ENCODE data around the gene CNKSR3. TPM values are rescaled to one million over a fixed set of nuclear protein-coding genes. Genes with fewer than 3 reads are reported as not detected.

Gene CNKSR3
- total and polyA plus RNA-seq, 7 experiments from 2014 or later, result 0.01 to 0.17 (median 0.16) TPM; not detected in 4

- ChIA-PET CTCF (no interaction called here), POLR2A (no interaction called here)
- no peak for DNase-seq
- Histone ChIP-seq H3K4me1 (ENCODE audit: control insufficient read depth in 2 of 2, insufficient read depth in 2 of 2, low read length in 2 of 2) (no peaks in the 10 kb centered on the region), H3K36me3 (ENCODE audit: control insufficient read depth in 2 of 3, insufficient read depth in 3 of 3, low read length in 3 of 3) (no peaks in the 10 kb centered on the region), H3K27ac (ENCODE audit: low read depth, low read length) (no peak overlapping the region), H3K4me3 (ENCODE audit: low read length) (no peak overlapping the region), H3K9me3 (ENCODE audit: control insufficient read depth in 2 of 3, low read length in 3 of 3) (no peaks in the 10 kb centered on the region), H3K27me3 (ENCODE audit: control insufficient read depth in 2 of 2, insufficient read depth in 2 of 2, low read length in 2 of 2) (no peaks in the 10 kb centered on the region)
- no peaks in the 10 kb centered on the region for H3K9me3 Mint-ChIP-seq
- H3K27me3 Mint-ChIP-seq, result no peaks in the 10 kb centered on the region
- intact Hi-C loops (cut with micrococcal nuclease), result no loop called here
- no peak overlapping the region for H3K27ac Mint-ChIP-seq
- H3K4me3 Mint-ChIP-seq, result no peak overlapping the region
- no peak for ATAC-seq
- H3K36me3 Mint-ChIP-seq, result no peaks in the 10 kb centered on the region
- no peaks in the 10 kb centered on the region for H3K4me1 Mint-ChIP-seq
Observed at GRCh38 chr6:154489822-154490221, 20.7 kb downstream of the CNKSR3 start.

GRCh38 chr6:154488802-154489437, 21.6 kb downstream of the CNKSR3 start:
- ATAC-seq (no peak), DNase-seq (no peak)
- H3K4me1 ChIP-seq (ENCODE audit: control insufficient read depth in 2 of 2, insufficient read depth in 2 of 2, low read length in 2 of 2), result no peaks in the 10 kb centered on the region
- Mint-ChIP-seq H3K36me3 (no peaks in the 10 kb centered on the region), H3K27ac (no peak overlapping the region), H3K9me3 (no peaks in the 10 kb centered on the region), H3K27me3 (peaks cover 0 to under 1% (median 0%) of the 10 kb centered on the region in 5 donors), H3K4me3 (no peak overlapping the region), H3K4me1 (no peaks in the 10 kb centered on the region)
- H3K27me3 ChIP-seq (ENCODE audit: control insufficient read depth in 2 of 2, insufficient read depth in 2 of 2, low read length in 2 of 2), result no peaks in the 10 kb centered on the region
- no peaks in the 10 kb centered on the region for H3K9me3 ChIP-seq (ENCODE audit: control insufficient read depth in 2 of 3, low read length in 3 of 3)
- ChIA-PET CTCF (no interaction called here), POLR2A (no interaction called here)
- H3K27ac ChIP-seq (ENCODE audit: low read depth, low read length), result no peak overlapping the region
- intact Hi-C loops (cut with micrococcal nuclease), result no loop called here
- H3K4me3 ChIP-seq (ENCODE audit: low read length), result no peak overlapping the region
- H3K36me3 ChIP-seq (ENCODE audit: control insufficient read depth in 2 of 3, insufficient read depth in 3 of 3, low read length in 3 of 3), result no peaks in the 10 kb centered on the region

- Mint-ChIP-seq H3K36me3 (no peaks in the 10 kb centered on the region), H3K27me3 (peaks cover 0 to 5% (median 0%) of the 10 kb centered on the region in 5 donors), H3K4me3 (no peak overlapping the region), H3K27ac (no peak overlapping the region), H3K4me1 (no peaks in the 10 kb centered on the region), H3K9me3 (no peaks in the 10 kb centered on the region)
- Histone ChIP-seq H3K9me3 (ENCODE audit: control insufficient read depth in 2 of 3, low read length in 3 of 3) (no peaks in the 10 kb centered on the region), H3K4me3 (ENCODE audit: low read length) (no peak overlapping the region), H3K27ac (ENCODE audit: low read depth, low read length) (no peak overlapping the region), H3K27me3 (ENCODE audit: control insufficient read depth in 2 of 2, insufficient read depth in 2 of 2, low read length in 2 of 2) (no peaks in the 10 kb centered on the region), H3K4me1 (ENCODE audit: control insufficient read depth in 2 of 2, insufficient read depth in 2 of 2, low read length in 2 of 2) (no peaks in the 10 kb centered on the region), H3K36me3 (ENCODE audit: control insufficient read depth in 2 of 3, insufficient read depth in 3 of 3, low read length in 3 of 3) (no peaks in the 10 kb centered on the region)
- CTCF ChIA-PET, result no interaction called here
- POLR2A ChIA-PET, result no interaction called here
- intact Hi-C loops (cut with micrococcal nuclease), result no loop called here
- DNase-seq (no peak), ATAC-seq (no peak)
Observed at GRCh38 chr6:154488248-154488593, 22.3 kb downstream of the CNKSR3 start.

- Histone ChIP-seq H3K9me3 (ENCODE audit: control insufficient read depth in 2 of 3, low read length in 3 of 3) (no peaks in the 10 kb centered on the region), H3K4me3 (ENCODE audit: low read length) (no peak overlapping the region), H3K27ac (ENCODE audit: low read depth, low read length) (no peak overlapping the region), H3K36me3 (ENCODE audit: control insufficient read depth in 2 of 3, insufficient read depth in 3 of 3, low read length in 3 of 3) (no peaks in the 10 kb centered on the region), H3K4me1 (ENCODE audit: control insufficient read depth in 2 of 2, insufficient read depth in 2 of 2, low read length in 2 of 2) (no peaks in the 10 kb centered on the region), H3K27me3 (ENCODE audit: control insufficient read depth in 2 of 2, insufficient read depth in 2 of 2, low read length in 2 of 2) (no peaks in the 10 kb centered on the region)
- Mint-ChIP-seq H3K27ac (no peak overlapping the region), H3K27me3 (peaks cover 0 to 5% (median 0%) of the 10 kb centered on the region in 5 donors), H3K9me3 (no peaks in the 10 kb centered on the region), H3K4me3 (no peak overlapping the region), H3K36me3 (no peaks in the 10 kb centered on the region), H3K4me1 (no peaks in the 10 kb centered on the region)
- POLR2A ChIA-PET, result no interaction called here
- CTCF ChIA-PET, result no interaction called here
- ATAC-seq (no peak), DNase-seq (no peak)
- intact Hi-C loops (cut with micrococcal nuclease), result no loop called here
Observed at GRCh38 chr6:154487367-154488247, 22.9 kb downstream of the CNKSR3 start.

- H3K4me3 Mint-ChIP-seq, result no peak overlapping the region
- no peaks in the 10 kb centered on the region for H3K36me3 Mint-ChIP-seq
- ChIA-PET CTCF (no interaction called here), POLR2A (no interaction called here)
- H3K4me1 Mint-ChIP-seq, result no peaks in the 10 kb centered on the region
- H3K9me3 Mint-ChIP-seq, result no peaks in the 10 kb centered on the region
- H3K36me3 ChIP-seq (ENCODE audit: control insufficient read depth in 2 of 3, insufficient read depth in 3 of 3, low read length in 3 of 3), result no peaks in the 10 kb centered on the region
- DNase-seq (no peak), ATAC-seq (peak; percentile 26)
- H3K4me3 ChIP-seq (ENCODE audit: low read length), result no peak overlapping the region
- H3K9me3 ChIP-seq (ENCODE audit: control insufficient read depth in 2 of 3, low read length in 3 of 3), result no peaks in the 10 kb centered on the region
- H3K27me3 Mint-ChIP-seq, result peaks cover 0 to 13% (median 0%) of the 10 kb centered on the region in 5 donors
- H3K27me3 ChIP-seq (ENCODE audit: control insufficient read depth in 2 of 2, insufficient read depth in 2 of 2, low read length in 2 of 2), result no peaks in the 10 kb centered on the region
- intact Hi-C loops (cut with micrococcal nuclease), result no loop called here
- no peak overlapping the region for H3K27ac ChIP-seq (ENCODE audit: low read depth, low read length)
- H3K27ac Mint-ChIP-seq, result no peak overlapping the region
- no peaks in the 10 kb centered on the region for H3K4me1 ChIP-seq (ENCODE audit: control insufficient read depth in 2 of 2, insufficient read depth in 2 of 2, low read length in 2 of 2)
Observed at GRCh38 chr6:154485815-154486214, 24.7 kb downstream of the CNKSR3 start.

GRCh38 chr6:154484942-154485341, 25.5 kb downstream of the CNKSR3 start:
- no peaks in the 10 kb centered on the region for H3K4me1 Mint-ChIP-seq
- H3K36me3 Mint-ChIP-seq, result no peaks in the 10 kb centered on the region
- ATAC-seq (no peak), DNase-seq (no peak)
- H3K4me1 ChIP-seq (ENCODE audit: control insufficient read depth in 2 of 2, insufficient read depth in 2 of 2, low read length in 2 of 2), result no peaks in the 10 kb centered on the region
- no peak overlapping the region for H3K27ac Mint-ChIP-seq
- no peak overlapping the region for H3K4me3 Mint-ChIP-seq
- H3K27me3 Mint-ChIP-seq, result peaks cover 0 to 13% (median 0%) of the 10 kb centered on the region in 5 donors
- no peak overlapping the region for H3K27ac ChIP-seq (ENCODE audit: low read depth, low read length)
- H3K9me3 Mint-ChIP-seq, result no peaks in the 10 kb centered on the region
- ChIA-PET CTCF (no interaction called here), POLR2A (no interaction called here)
- no peak overlapping the region for H3K4me3 ChIP-seq (ENCODE audit: low read length)
- intact Hi-C loops (cut with micrococcal nuclease), result no loop called here
- H3K9me3 ChIP-seq (ENCODE audit: control insufficient read depth in 2 of 3, low read length in 3 of 3), result no peaks in the 10 kb centered on the region
- H3K27me3 ChIP-seq (ENCODE audit: control insufficient read depth in 2 of 2, insufficient read depth in 2 of 2, low read length in 2 of 2), result no peaks in the 10 kb centered on the region
- H3K36me3 ChIP-seq (ENCODE audit: control insufficient read depth in 2 of 3, insufficient read depth in 3 of 3, low read length in 3 of 3), result no peaks in the 10 kb centered on the region

- no peaks in the 10 kb centered on the region for H3K36me3 Mint-ChIP-seq
- Histone ChIP-seq H3K36me3 (ENCODE audit: control insufficient read depth in 2 of 3, insufficient read depth in 3 of 3, low read length in 3 of 3) (no peaks in the 10 kb centered on the region), H3K4me3 (ENCODE audit: low read length) (no peak overlapping the region), H3K27me3 (ENCODE audit: control insufficient read depth in 2 of 2, insufficient read depth in 2 of 2, low read length in 2 of 2) (no peaks in the 10 kb centered on the region), H3K27ac (ENCODE audit: low read depth, low read length) (no peak overlapping the region), H3K9me3 (ENCODE audit: control insufficient read depth in 2 of 3, low read length in 3 of 3) (no peaks in the 10 kb centered on the region), H3K4me1 (ENCODE audit: control insufficient read depth in 2 of 2, insufficient read depth in 2 of 2, low read length in 2 of 2) (no peaks in the 10 kb centered on the region)
- H3K9me3 Mint-ChIP-seq, result no peaks in the 10 kb centered on the region
- H3K4me1 Mint-ChIP-seq, result peaks cover 0 to 3% (median 0%) of the 10 kb centered on the region in 7 donors
- DNase-seq, result no peak
- H3K4me3 Mint-ChIP-seq, result no peak overlapping the region
- ChIA-PET CTCF (no interaction called here), POLR2A (no interaction called here)
- ATAC-seq, result no peak
- H3K27me3 Mint-ChIP-seq, result peaks cover 0 to 13% (median 0%) of the 10 kb centered on the region in 5 donors
- intact Hi-C loops (cut with micrococcal nuclease), result no loop called here
- no peak overlapping the region for H3K27ac Mint-ChIP-seq
Observed at GRCh38 chr6:154482858-154483257, 27.6 kb downstream of the CNKSR3 start.

Data from naive thymus-derived CD4-positive, alpha-beta T cell (primary cell).